Esophagus squamous epithelium (tissue), 4 donors: Measurements from ENCODE around the gene PLTP.

ENCODE experiments used
- POLR2A ChIP-seq, 4 donors: fragments of 450-650 bp; IDR thresholded peaks; one replicate each; pipeline ENCODE4 v1.6.1; 2017; ENCODE audit warnings: antibody characterized with exemption in 4 of 4, mild to moderate bottlenecking in 4 of 4, moderate library complexity in 3 of 4
- TF ChIP-seq, protein P1 (sequence below), 6 experiments: fragments of 450-650 bp in 4 of 6; fragments of 200-600 bp in 2 of 6; sonication (generic) in 2 of 6; IDR thresholded peaks; one replicate each; pipeline ENCODE4 v1.5.1; 2016 to 2019; ENCODE audit warnings: antibody characterized with exemption in 6 of 6, mild to moderate bottlenecking in 4 of 6, moderate library complexity in 4 of 6

DNA sequence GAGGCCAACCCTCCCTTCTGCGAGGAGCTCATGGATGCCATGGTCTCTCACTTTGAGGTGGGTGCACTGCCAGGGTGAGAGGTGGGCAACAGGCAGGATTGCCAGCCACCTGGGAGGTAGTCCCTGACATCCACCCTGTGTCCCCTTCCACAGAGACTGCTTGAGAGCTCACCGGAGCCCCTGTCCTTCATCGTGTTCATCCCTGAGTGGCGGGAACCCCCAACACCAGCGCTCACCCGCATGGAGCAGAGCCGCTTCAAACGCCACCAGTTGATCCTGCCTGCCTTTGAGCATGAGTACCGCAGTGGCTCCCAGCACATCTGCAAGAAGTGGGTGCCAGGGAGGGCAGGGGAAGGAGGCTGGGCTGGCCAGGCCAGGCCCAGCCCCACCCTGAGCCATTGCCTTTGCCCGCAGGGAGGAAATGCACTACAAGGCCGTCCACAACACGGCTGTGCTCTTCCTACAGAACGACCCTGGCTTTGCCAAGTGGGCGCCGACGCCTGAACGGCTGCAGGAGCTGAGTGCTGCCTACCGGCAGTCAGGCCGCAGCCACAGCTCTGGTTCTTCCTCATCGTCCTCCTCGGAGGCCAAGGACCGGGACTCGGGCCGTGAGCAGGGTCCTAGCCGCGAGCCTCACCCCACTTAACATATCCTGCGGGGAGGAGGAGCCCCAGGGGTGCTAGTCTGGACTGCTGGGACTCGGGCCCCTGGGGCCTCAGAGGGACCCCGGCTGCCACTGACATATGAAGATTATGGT is 35.3 kb upstream of the PLTP start:
- TF ChIP-seq POLR2A (IDR thresholded peaks at IDR 0.05), result no peak
- TF ChIP-seq, protein P1, sequence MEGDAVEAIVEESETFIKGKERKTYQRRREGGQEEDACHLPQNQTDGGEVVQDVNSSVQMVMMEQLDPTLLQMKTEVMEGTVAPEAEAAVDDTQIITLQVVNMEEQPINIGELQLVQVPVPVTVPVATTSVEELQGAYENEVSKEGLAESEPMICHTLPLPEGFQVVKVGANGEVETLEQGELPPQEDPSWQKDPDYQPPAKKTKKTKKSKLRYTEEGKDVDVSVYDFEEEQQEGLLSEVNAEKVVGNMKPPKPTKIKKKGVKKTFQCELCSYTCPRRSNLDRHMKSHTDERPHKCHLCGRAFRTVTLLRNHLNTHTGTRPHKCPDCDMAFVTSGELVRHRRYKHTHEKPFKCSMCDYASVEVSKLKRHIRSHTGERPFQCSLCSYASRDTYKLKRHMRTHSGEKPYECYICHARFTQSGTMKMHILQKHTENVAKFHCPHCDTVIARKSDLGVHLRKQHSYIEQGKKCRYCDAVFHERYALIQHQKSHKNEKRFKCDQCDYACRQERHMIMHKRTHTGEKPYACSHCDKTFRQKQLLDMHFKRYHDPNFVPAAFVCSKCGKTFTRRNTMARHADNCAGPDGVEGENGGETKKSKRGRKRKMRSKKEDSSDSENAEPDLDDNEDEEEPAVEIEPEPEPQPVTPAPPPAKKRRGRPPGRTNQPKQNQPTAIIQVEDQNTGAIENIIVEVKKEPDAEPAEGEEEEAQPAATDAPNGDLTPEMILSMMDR (IDR thresholded peaks at IDR 0.05), result no peak
